GM18502 (cell line): ENCODE data around the gene LDLRAD3.

Experiments
- ATAC-seq: cut with Tn5 transposase; IDR thresholded peaks from one replicate; pipeline ENCODE4 v1.9.1; 2021; ENCODE audit warnings: mild to moderate bottlenecking; ENCODE audit not compliant: unreplicated experiment, poor library complexity

Gene LDLRAD3

GRCh38 chr11:36116161-36116560 is 172.3 kb downstream of the LDLRAD3 start:
- no peak for ATAC-seq

DNA sequence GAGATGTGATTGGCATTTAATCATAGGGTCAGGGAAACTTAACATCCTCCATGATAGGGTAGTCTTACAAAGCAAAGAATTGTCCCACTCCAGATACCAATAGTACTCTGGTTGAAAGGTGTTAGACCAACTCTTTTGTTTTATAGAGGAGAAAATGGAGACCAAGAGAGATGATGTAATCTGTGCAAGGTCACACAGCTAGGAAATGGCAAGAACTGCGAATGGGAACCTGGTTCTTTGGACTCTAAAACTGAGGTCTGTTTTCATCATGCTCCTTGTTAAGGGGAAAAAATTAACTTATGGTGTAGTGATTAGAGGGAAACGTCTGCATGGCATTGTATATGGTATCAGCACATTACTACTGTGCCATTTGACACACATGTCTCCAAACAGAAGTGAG is 174.2 kb downstream of the LDLRAD3 start:
- ATAC-seq: no peak

DNA sequence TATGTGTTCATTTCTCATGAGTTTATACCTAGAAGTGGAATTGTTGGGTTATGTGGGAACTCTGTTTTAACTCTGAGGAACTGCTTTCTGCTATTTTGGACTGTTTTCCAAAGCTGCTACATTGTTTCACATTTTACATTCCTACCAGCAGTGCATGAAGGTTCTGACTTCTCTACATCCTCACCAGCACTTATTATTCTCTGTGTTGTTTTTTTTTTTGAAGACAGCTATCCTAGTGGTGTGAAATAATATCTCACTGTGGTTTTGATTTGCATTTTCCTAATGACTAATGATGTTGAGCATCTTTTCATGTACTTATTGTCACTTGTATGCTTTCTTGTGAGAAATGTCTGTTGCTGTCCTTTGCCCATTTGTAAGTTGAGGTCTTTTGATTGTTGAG is 175.4 kb downstream of the LDLRAD3 start:
- ATAC-seq: no peak

DNA sequence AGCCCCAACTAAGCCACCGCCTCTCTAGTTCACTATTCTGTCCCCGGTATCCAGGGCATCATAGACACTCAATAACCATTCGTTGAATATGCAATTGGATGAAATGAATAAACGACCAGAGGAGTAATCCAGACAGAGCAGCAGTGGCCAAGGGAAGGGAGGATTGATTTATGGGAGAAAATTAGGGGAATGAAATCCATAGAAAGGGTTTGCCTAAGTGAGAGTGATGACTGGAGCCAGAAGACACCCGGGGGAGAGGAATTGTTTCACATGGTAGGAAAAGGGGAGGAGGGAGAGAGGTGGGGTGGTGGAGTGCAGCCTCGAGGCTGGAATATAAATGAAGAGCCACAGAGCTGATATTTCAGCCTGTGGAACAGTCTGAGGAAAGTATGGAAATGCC is 177.2 kb downstream of the LDLRAD3 start:
- ATAC-seq: no peak

DNA sequence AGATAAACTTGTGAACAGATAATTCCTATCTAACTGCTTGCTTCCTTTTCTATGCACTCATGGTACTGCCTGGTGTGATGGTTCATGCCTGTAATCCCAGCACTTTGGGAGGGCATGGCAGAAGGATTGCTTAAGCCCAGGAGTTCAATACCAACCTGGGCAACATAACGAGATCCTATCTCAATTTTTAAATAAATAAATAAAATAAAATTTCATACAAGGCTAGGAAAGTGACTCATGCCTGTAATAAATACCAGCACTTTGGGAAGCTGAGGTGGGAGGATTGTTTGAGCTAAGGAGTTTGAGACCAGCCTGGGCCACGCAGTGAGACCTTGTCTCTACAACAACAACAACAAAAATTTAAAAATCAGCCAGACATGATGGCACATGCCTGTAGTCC is 178.8 kb downstream of the LDLRAD3 start:
- no peak for ATAC-seq

- ATAC-seq: no peak
Observed at GRCh38 chr11:36123336-36124101, 179.7 kb downstream of the LDLRAD3 start.

DNA sequence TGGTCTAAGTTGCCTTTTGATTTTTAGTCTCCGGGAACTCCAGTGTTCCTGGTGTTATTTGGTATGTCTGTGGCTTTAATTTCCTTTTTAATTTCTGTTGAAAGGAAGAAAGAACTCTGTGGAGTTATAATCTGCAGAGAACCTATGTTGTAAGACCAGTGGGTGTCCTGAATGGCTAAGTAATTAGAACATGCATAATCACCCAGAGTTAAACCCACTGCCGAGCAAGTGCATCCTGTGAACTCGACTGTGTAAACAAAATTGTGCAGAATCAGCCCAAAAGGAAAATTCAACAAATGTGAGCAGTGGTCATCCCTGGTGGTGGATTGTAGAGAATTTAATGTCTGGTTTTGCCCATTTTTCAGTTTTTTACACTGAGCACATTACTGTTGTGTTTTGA is 182.8 kb downstream of the LDLRAD3 start:
- no peak for ATAC-seq

- ATAC-seq: no peak
Observed at GRCh38 chr11:36127550-36127949, 183.7 kb downstream of the LDLRAD3 start.

DNA sequence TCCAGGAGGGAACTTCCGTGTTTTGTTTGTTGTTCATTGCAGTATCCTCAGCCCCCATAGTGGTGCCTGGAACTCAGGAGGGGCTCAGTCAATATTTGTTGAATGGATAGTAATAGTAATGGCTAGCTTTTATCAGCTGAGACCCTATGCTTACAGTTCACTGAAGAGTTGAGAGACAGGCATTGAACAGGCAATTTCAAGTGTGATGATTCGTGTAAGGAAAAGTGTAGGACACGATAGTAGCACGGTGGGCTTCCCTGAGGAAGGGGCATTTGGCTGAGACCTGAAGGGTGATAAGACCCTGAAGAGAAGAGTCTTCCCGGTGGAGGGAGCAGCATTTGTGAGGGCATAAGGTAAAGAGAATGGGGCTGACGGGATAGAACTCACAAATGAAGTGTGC is 186.1 kb downstream of the LDLRAD3 start:
- ATAC-seq: no peak

GRCh38 chr11:36130401-36130800 is 186.5 kb downstream of the LDLRAD3 start:
- no peak for ATAC-seq

DNA sequence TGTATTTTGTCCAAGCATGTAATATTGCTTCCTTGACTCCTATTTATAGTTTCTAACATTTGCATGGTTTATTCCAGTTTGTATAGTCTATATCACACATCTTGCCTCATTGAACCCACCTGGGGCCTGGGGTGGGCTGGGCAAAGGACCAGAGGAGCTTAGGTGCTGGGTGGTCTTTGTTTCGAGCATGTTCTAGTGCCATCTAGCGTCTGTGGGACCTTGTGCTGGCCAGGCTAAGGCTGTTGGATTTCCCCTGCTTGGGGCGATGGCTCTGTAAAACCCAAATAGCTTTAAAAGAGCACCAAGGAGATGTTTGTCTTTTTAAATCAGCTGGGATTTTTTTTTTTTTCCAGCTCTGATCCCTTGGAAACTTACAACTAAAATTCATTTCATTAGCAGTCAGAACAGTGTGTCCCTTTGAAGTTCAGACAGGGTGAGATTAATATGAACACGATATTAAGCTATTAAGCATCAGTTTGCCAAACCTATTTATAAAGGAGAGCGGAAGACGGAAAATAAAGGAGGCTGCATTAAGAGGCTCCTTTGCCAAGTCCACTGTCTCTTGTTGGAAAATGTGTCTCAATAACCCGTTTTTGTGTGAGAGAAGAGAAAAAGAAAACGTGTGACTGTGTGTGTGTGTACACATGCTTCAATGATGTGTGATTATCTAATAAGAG is 188.0 kb downstream of the LDLRAD3 start:
- no peak for ATAC-seq

- no peak for ATAC-seq
Observed at GRCh38 chr11:36132940-36133339, 189.1 kb downstream of the LDLRAD3 start.

- ATAC-seq: no peak
Observed at GRCh38 chr11:36135076-36135475, 191.2 kb downstream of the LDLRAD3 start.

- no peak for ATAC-seq
Observed at GRCh38 chr11:36139767-36140166, 195.9 kb downstream of the LDLRAD3 start.

GRCh38 chr11:36141196-36141953 is 197.5 kb downstream of the LDLRAD3 start:
- ATAC-seq: no peak

DNA sequence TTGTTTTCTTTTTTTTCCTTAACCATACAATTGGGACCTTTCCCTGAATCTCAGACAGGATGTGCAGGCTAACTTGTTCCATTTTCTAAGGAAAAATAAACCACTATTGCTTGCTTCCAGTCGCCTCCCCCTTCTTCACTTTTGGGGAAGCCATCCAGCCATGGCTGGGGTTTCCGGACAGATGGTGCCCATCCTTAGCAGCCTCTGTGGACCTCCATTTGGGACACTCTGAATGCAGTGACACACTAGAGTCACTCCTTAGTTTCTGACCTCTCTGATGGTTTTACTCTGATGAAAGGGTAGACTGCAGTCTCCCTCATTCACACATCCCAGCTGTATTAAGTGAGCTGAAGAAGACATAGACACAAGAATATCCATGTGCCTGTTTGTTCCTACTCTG is 198.1 kb downstream of the LDLRAD3 start:
- no peak for ATAC-seq

DNA sequence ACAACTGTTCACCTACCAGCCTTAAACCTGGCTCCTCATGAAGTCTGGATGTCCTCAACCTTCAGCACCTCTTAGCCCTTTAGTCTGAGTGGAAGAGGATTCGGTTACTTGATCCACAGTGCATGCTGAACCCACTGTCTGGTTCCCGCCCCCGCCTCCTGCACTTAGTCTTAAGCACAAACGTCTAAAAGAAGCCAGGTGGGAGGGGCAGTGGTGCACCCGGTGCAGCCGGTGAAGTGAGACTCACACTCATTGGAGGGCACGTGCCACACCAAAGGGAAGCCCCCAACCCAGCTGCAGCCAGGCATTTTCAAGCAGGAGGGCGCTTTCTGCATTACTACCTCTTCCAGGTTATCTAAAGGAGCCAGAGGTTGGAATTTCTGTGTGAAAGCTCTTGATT is 198.6 kb downstream of the LDLRAD3 start:
- no peak for ATAC-seq

DNA sequence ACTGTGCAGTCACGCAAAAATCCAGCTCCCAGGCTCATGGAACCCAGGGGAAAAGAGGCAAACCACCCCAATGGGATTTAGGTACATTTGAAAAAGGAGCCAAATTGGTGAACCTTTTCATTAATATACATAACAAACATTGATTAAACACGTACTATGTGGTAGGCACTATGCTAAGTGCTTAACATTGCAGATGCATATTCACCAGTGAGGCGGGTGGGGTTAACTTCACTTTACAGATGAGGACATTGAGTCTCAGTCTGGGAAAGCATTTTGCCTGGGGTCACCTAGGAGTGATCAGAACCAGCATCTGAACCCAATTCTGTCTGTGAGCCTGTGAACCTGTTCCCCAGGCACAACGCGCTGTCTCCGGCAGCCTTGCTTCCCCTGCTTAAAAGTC is 199.0 kb downstream of the LDLRAD3 start:
- ATAC-seq: no peak

DNA sequence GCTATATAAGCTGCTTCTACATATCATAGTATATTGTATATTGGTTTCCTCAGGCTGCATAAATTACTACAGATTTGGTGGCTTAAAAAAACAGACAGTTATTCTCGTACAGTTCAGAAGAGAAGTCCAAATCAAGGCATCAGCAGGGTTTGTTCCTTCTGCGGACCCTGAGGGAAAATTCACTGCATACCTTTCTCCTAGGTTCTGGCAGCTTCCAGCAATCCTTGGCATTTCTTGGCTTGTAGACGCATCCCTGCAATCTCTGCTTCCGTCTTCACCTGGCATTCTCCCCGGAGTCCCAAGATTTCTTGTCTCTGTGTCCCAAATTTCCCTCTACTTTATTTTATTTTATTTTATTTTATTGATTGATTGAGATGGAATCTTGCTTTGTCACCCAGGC is 202.6 kb downstream of the LDLRAD3 start:
- no peak for ATAC-seq

DNA sequence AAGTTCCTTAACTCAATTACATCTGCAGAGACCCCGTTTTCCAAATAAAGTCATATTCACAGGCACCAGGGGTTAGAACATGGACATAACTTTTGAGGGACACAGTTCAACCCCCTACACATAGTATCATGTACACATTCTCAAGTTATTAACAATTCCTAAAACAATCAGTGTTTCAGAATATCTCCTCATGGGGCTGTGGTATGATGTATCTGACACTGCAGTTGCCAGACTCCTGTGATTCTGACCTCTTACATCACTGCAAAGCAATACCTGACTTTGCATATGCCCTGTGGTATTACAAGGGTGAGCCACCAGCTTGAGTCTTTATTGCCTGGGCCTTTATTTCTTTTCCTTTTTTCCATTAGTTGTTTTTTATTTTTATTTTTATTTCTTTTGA is 203.6 kb downstream of the LDLRAD3 start:
- no peak for ATAC-seq

GRCh38 chr11:36148701-36149100 is 204.8 kb downstream of the LDLRAD3 start:
- ATAC-seq: no peak
